Fibroblast of lung (primary cell): ENCODE results near the gene DISP3.

Experiments
- EZH2 ChIP-seq: IDR thresholded peaks from 2 replicates; pipeline ENCODE4 v1.5.1; 2012; ENCODE audit warnings: low read length, control low read depth, mild to moderate bottlenecking; ENCODE audit errors: missing control alignments
- TF ChIP-seq, protein P1 (sequence below), 2 donors: IDR thresholded peaks in 1 of 2; conservative IDR thresholded peaks in 1 of 2; 1 replicate in 1 of 2; 2 replicates in 1 of 2; pipeline ENCODE4 v1.5.1; 2011 to 2012; ENCODE audit warnings: low read length in 2 of 2, control low read depth in 1 of 2, inconsistent platforms in 1 of 2, low read depth in 1 of 2, mild to moderate bottlenecking in 1 of 2

DNA sequence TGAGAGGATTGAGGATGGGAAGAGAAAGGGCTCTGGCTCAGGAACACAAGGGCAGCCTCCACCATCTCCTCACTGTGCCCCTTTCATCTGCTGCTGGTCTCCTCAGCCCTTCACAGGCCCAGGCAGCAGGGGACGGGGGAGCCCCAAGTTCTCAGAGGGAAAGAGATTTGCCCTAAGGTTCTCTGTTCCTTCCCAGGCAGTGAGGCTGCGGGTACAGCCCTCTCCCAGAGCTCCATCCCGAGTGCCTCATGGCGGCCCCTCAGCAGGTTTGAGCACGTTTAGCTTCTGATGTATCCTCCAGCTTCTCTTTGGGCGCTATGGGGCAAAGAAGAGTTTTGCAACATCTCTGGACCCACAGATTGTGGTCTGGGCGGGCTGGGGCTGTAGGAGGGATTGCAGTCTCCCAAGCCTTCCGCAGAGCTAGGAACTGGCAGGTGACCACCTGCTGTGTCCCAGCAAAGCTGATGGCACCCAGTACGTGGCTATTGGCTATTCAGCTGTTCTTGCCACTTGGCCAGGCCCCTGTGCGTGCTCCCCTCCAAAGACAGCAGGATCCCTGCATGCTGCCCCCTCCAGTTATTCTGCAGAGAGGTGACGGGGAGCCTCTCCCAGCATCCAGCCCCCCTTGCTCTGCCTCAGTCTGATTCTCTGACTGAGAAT, 10.1 kb downstream of the DISP3 start:
- TF ChIP-seq, protein P1, sequence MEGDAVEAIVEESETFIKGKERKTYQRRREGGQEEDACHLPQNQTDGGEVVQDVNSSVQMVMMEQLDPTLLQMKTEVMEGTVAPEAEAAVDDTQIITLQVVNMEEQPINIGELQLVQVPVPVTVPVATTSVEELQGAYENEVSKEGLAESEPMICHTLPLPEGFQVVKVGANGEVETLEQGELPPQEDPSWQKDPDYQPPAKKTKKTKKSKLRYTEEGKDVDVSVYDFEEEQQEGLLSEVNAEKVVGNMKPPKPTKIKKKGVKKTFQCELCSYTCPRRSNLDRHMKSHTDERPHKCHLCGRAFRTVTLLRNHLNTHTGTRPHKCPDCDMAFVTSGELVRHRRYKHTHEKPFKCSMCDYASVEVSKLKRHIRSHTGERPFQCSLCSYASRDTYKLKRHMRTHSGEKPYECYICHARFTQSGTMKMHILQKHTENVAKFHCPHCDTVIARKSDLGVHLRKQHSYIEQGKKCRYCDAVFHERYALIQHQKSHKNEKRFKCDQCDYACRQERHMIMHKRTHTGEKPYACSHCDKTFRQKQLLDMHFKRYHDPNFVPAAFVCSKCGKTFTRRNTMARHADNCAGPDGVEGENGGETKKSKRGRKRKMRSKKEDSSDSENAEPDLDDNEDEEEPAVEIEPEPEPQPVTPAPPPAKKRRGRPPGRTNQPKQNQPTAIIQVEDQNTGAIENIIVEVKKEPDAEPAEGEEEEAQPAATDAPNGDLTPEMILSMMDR (conservative IDR thresholded peaks at IDR 0.05 in 1 of 2, IDR thresholded peaks at IDR 0.05 in 1 of 2; ENCODE audit: low read depth in 1 of 2, low read length in 2 of 2) = no peak
- TF ChIP-seq EZH2 = no peak
